ENCODE data around the gene CAV1. TPM values are rescaled to one million over a fixed set of nuclear protein-coding genes. Genes with fewer than 3 reads are reported as not detected.

CAV1 gene
- total RNA-seq, 1 donor = 887 TPM

DNA sequence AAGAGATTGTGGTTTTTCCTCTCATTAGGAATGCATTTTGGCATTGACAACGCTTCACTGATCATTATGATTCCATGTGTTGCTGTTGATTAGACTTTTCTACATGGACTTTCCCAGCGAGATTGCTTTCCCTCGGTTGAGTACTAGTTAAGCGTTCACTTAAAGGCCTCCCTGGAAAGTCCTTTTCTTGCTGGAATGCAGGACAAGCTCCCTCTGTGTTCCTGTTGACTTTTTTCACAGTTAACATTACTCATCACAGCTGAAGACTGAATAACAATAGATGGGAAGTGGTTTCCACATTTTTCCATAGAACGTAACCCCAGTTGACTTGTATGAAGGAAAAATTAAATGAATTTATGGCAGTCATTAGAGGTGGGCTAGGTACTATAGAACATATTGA lies 2.6 kb upstream of the CAV1 start:
- TF ChIP-seq, protein P1, sequence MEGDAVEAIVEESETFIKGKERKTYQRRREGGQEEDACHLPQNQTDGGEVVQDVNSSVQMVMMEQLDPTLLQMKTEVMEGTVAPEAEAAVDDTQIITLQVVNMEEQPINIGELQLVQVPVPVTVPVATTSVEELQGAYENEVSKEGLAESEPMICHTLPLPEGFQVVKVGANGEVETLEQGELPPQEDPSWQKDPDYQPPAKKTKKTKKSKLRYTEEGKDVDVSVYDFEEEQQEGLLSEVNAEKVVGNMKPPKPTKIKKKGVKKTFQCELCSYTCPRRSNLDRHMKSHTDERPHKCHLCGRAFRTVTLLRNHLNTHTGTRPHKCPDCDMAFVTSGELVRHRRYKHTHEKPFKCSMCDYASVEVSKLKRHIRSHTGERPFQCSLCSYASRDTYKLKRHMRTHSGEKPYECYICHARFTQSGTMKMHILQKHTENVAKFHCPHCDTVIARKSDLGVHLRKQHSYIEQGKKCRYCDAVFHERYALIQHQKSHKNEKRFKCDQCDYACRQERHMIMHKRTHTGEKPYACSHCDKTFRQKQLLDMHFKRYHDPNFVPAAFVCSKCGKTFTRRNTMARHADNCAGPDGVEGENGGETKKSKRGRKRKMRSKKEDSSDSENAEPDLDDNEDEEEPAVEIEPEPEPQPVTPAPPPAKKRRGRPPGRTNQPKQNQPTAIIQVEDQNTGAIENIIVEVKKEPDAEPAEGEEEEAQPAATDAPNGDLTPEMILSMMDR (IDR thresholded peaks at IDR 0.05; ENCODE audit: insufficient read depth, low read depth, low read length) = no peak
- H3K4me3 ChIP-seq (ENCODE audit: low read depth, low read length) = no peak overlapping the region
- DNase-seq (ENCODE audit: low read depth) = peak; percentile 70

DNA sequence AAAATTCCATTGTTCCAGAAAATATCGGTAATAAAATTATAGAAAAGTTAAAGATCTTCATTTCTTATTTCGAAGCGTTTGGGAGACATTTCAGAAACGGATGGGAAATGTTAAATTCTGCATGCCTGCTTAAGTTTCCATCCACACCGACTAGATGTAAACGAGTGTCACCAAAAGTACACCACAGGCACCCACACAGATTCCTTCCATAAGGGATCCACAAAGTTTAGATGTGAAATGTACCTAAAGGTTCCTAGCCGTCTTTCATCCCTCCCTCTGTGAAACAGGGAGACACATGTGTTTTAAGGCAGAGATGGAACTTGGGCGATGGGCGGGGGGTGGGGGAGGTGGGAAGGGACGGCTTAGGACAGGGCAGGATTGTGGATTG lies 621 bp upstream of the CAV1 start:
- H3K4me3 ChIP-seq (ENCODE audit: low read depth, low read length) = peak overlapping the region; percentile 89
- TF ChIP-seq, protein P1 (IDR thresholded peaks at IDR 0.05; ENCODE audit: insufficient read depth, low read depth, low read length) = no peak
- no peak for DNase-seq (ENCODE audit: low read depth)

DNA sequence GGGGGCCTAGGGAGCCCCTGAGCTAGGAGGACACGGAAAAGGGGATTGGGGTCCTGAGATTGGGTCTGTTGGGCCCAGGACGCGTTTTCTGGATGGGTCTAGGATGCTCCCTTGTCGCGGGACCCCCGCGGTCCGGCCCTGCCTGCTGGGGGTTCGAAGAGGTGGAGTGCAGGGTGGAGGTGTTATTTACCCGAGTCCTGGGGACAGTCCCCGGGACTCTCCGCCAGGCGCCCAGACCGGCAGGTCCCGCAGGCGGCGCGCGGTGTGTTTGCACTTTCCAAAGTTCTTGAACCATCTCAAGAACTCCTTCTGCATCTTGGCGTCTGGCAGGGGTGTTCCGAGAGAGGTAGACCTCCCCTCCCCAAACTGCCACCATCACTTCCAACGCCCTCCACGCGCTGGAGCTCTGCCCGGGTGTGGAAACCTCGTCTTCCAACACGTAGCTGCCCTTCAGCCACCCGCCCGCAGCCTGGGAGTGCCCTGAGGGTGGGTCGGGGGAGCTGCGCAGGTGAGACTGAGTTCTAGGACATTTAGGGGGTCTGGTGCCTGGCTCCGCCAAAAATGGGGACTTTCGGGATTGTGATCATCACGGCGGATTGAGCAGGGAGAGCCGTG lies 569 bp downstream of the CAV1 start:
- no peak for DNase-seq (ENCODE audit: low read depth)
- peak overlapping the region; percentile 89 for H3K4me3 ChIP-seq (ENCODE audit: low read depth, low read length)
- TF ChIP-seq, protein P1 (IDR thresholded peaks at IDR 0.05; ENCODE audit: insufficient read depth, low read depth, low read length) = no peak

DNA sequence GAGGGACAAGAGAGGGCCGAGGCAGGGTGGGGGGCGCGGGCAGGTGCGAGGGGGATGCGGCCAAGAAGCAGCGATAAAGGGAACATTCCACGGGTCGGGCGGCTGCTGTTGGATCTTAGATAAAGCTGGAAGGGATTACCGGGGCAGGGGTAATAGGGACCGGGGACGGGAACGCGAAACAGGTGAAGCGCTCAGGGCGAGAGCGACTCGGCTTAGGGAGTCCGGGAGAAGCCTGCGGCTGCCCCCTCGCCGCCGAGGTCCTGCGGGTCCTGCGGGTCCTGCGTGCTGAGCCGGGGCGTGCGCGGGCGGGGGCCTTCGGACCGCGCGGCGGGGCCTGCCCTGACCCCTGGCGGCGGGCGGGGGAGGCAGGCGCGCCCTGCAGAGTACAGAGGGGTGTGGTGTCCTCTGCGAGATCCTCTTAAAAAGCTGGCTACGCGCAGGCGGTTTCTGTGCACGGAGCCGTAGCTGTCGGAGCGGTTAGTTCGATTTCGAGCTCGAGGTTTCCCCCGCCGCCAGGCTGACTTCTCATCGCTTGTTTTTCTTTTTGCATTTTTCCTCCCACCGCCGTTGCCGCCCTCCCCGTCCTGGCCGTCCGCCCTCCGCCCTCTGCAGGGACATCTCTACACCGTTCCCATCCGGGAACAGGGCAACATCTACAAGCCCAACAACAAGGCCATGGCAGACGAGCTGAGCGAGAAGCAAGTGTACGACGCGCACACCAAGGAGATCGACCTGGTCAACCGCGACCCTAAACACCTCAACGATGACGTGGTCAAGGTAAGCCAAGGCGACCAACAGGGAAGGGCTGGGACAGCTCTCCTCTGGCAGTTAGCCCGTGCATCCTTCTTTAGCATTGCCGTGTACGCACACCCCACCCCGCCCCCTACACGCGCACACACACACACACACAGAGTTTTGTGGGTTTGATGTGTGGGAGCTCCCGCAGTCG lies 1.4 kb downstream of the CAV1 start:
- TF ChIP-seq, protein P1 (IDR thresholded peaks at IDR 0.05; ENCODE audit: insufficient read depth, low read depth, low read length) = peak; percentile 56
- DNase-seq (ENCODE audit: low read depth) = peak; percentile 89
- H3K4me3 ChIP-seq (ENCODE audit: low read depth, low read length) = peak overlapping the region; percentile 89

DNA sequence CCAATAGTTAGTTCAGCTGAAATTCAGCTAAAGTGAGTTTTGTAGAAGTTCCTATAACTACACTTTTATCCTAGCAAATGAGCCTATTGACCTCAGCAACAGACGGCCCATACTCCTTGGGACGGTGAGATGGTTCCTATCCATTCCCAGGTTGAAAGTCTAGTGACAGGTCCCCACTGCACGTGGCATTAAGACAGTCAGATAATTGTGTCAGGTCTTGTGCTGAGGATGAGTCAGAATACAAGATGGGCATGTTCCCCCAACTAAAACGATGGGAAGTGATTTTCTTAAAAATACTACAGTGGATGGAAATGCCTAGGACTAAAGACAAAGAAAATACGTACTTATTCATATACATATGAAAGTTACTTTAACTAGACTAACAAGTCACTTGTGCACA lies 2.1 kb downstream of the CAV1 start:
- no peak for DNase-seq (ENCODE audit: low read depth)
- peak overlapping the region; percentile 89 for H3K4me3 ChIP-seq (ENCODE audit: low read depth, low read length)
- TF ChIP-seq, protein P1 (IDR thresholded peaks at IDR 0.05; ENCODE audit: insufficient read depth, low read depth, low read length) = no peak

DNA sequence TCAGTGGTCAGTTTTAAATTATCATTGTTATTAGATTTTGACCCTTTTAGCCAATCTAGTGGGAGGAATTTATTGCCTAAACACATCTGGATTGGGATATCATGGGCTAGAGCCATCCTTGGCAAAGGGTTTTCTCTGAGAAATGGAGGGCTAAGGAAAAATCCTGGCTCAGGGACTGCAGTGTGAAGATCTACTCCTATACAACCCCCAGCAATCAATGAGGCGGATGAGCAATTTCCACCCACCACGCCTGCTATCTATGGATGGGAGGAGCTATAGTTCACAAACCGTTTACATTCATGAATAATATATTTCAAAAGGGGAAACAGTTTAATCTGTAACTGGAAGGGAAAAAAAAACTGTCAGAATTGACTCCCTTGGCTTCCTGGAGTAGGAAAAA lies 2.7 kb downstream of the CAV1 start:
- peak overlapping the region; percentile 89 for H3K4me3 ChIP-seq (ENCODE audit: low read depth, low read length)
- DNase-seq (ENCODE audit: low read depth) = no peak
- TF ChIP-seq, protein P1 (IDR thresholded peaks at IDR 0.05; ENCODE audit: insufficient read depth, low read depth, low read length) = no peak
